HepG2 (cell line): ENCODE results near the gene GOLGA6D. TPM values are rescaled to one million over a fixed set of nuclear protein-coding genes. Genes with fewer than 3 reads are reported as not detected.

ENCODE experiments used
- ARNT2 ChIP-seq: sonication (generic); formaldehyde crosslinking; IDR thresholded peaks from 2 replicates; pipeline ENCODE4 v1.8.0; 2022; ENCODE audit warnings: mild to moderate bottlenecking, low read depth, missing genetic modification reagents, moderate library complexity
- ARNTL ChIP-seq: sonication (generic); formaldehyde crosslinking; IDR thresholded peaks from 2 replicates; pipeline ENCODE4 v1.4.0; 2020; ENCODE audit warnings: mild to moderate bottlenecking, missing genetic modification reagents
- ETV6 ChIP-seq: sonication (generic); formaldehyde crosslinking; conservative IDR thresholded peaks from 2 replicates; pipeline ENCODE4 v1.4.0; 2020; ENCODE audit warnings: missing genetic modification reagents
- GABPB1 ChIP-seq: IDR thresholded peaks from 2 replicates; pipeline ENCODE4 v1.6.1; 2016; ENCODE audit warnings: mild to moderate bottlenecking, missing genetic modification reagents, moderate library complexity, missing compliant biosample characterization
- HNRNPLL ChIP-seq: fragments of 200-400 bp; formaldehyde crosslinking; IDR thresholded peaks from 2 replicates; pipeline ENCODE4 v1.6.1; 2017; ENCODE audit warnings: mild to moderate bottlenecking, low read depth, low read length; ENCODE audit not compliant: poor library complexity, severe bottlenecking
- NCOA5 ChIP-seq: sonication (generic); formaldehyde crosslinking; IDR thresholded peaks from 2 replicates; pipeline ENCODE4 v1.4.0; 2020; ENCODE audit warnings: missing genetic modification reagents
- NFE2L1 ChIP-seq: sonication (generic); formaldehyde crosslinking; IDR thresholded peaks from 2 replicates; pipeline ENCODE4 v1.4.0; 2020; ENCODE audit warnings: missing genetic modification reagents, mild to moderate bottlenecking, borderline replicate concordance
- NR3C1 ChIP-seq: sonication (generic); formaldehyde crosslinking; IDR thresholded peaks from 2 replicates; pipeline ENCODE4 v1.4.0; 2020; ENCODE audit warnings: missing genetic modification reagents
- PHF20 ChIP-seq: sonication (generic); formaldehyde crosslinking; IDR thresholded peaks from 2 replicates; pipeline ENCODE4 v1.5.0; 2020; ENCODE audit warnings: mild to moderate bottlenecking, missing genetic modification reagents
- PHF21A ChIP-seq: sonication (generic); formaldehyde crosslinking; IDR thresholded peaks from 2 replicates; pipeline ENCODE4 v1.5.0; 2020; ENCODE audit warnings: mild to moderate bottlenecking, missing genetic modification reagents
- PPARG ChIP-seq: conservative IDR thresholded peaks from 2 replicates; pipeline ENCODE4 v1.6.1; 2016; ENCODE audit warnings: missing biosample characterization, missing genetic modification reagents
- RELA ChIP-seq: sonication (generic); formaldehyde crosslinking; IDR thresholded peaks from 2 replicates; pipeline ENCODE4 v1.4.0; 2020; ENCODE audit warnings: missing genetic modification reagents
- SP5 ChIP-seq: IDR thresholded peaks from 2 replicates; pipeline ENCODE4 v1.6.1; 2016; ENCODE audit warnings: low read depth, borderline replicate concordance
- ZBTB3 ChIP-seq: sonication (generic); formaldehyde crosslinking; IDR thresholded peaks from 2 replicates; pipeline ENCODE4 v1.4.0; 2020; ENCODE audit warnings: low read depth, mild to moderate bottlenecking, moderate library complexity, missing genetic modification reagents, borderline replicate concordance
- ZFP37 ChIP-seq: sonication (generic); formaldehyde crosslinking; IDR thresholded peaks from 2 replicates; pipeline ENCODE4 v1.4.0; 2020; ENCODE audit warnings: missing genetic modification reagents, borderline replicate concordance
- ZNF101 ChIP-seq: sonication (generic); formaldehyde crosslinking; IDR thresholded peaks from 2 replicates; pipeline ENCODE4 v1.4.0; 2020; ENCODE audit warnings: mild to moderate bottlenecking, low read depth, missing genetic modification reagents, borderline replicate concordance
- ZNF160 ChIP-seq: sonication (generic); formaldehyde crosslinking; IDR thresholded peaks from 2 replicates; pipeline ENCODE4 v1.8.0; 2022; ENCODE audit warnings: mild to moderate bottlenecking, inconsistent platforms, missing genetic modification reagents
- ZNF256 ChIP-seq: sonication (generic); formaldehyde crosslinking; conservative IDR thresholded peaks from 2 replicates; pipeline ENCODE4 v1.4.0; 2020; ENCODE audit warnings: missing genetic modification reagents
- ZNF331 ChIP-seq: sonication (generic); formaldehyde crosslinking; IDR thresholded peaks from 2 replicates; pipeline ENCODE4 v1.4.0; 2020; ENCODE audit warnings: missing genetic modification reagents
- ZNF382 ChIP-seq: sonication (generic); formaldehyde crosslinking; IDR thresholded peaks from 2 replicates; pipeline ENCODE4 v1.5.0; 2020; ENCODE audit warnings: missing genetic modification reagents, mild to moderate bottlenecking, borderline replicate concordance
- ZNF572 ChIP-seq: sonication (generic); formaldehyde crosslinking; IDR thresholded peaks from 2 replicates; pipeline ENCODE4 v1.5.1; 2020; ENCODE audit warnings: mild to moderate bottlenecking, missing genetic modification reagents
- ZNF589 ChIP-seq: sonication (generic); formaldehyde crosslinking; conservative IDR thresholded peaks from 2 replicates; pipeline ENCODE4 v1.8.0; 2022; ENCODE audit warnings: mild to moderate bottlenecking, moderate library complexity, missing genetic modification reagents
- ZNF652 ChIP-seq: IDR thresholded peaks from 2 replicates; pipeline ENCODE4 v1.6.1; 2016; ENCODE audit warnings: low read depth, borderline replicate concordance
- ZNF7 ChIP-seq: IDR thresholded peaks from 2 replicates; pipeline ENCODE4 v1.6.1; 2016; ENCODE audit warnings: missing biosample characterization, missing genetic modification reagents
- ZNF703 ChIP-seq: sonication (generic); formaldehyde crosslinking; IDR thresholded peaks from 2 replicates; pipeline ENCODE4 v1.5.1; 2020; ENCODE audit warnings: missing genetic modification reagents, mild to moderate bottlenecking, moderate library complexity, borderline replicate concordance
- ZNF781 ChIP-seq: sonication (generic); formaldehyde crosslinking; IDR thresholded peaks from 2 replicates; pipeline ENCODE4 v1.5.1; 2020; ENCODE audit warnings: borderline replicate concordance, mild to moderate bottlenecking, missing genetic modification reagents; ENCODE audit errors: not compliant biosample characterization
- ZNF83 ChIP-seq: sonication (generic); formaldehyde crosslinking; IDR thresholded peaks from 2 replicates; pipeline ENCODE4 v1.4.0; 2020; ENCODE audit warnings: missing genetic modification reagents, mild to moderate bottlenecking, borderline replicate concordance
- ZNF879 ChIP-seq: sonication (generic); formaldehyde crosslinking; IDR thresholded peaks from 2 replicates; pipeline ENCODE4 v1.8.1; 2023; ENCODE audit warnings: missing genetic modification reagents
- polyA plus RNA-seq, 8 experiments: library from polyadenylated mRNA; depleted of rRNA in 3 of 8; stranded (reverse) in 7 of 8; unstranded in 1 of 8; fragments of >200 nt; fragmentation: Illumina TruSeq in 4 of 8; extraction: Trizol in 4 of 8; gene quantifications; 2 replicates each; pipeline versions ENCODE4 v1.2.1 to v1.2.3, GENCODE V29; 2011 to 2016; ENCODE audit warnings: low read depth in 4 of 8, missing spikeins in 1 of 8, mixed read lengths in 1 of 8; ENCODE audit not compliant: insufficient read depth in 1 of 8
- total RNA-seq, 5 experiments: library from RNA; depleted of rRNA; stranded (reverse); fragments of >200 nt; fragmentation: Illumina TruSeq; extraction: Trizol; gene quantifications; 2 replicates each; pipeline ENCODE4 v1.2.3, GENCODE V29; 2016; ENCODE audit warnings: low read depth in 1 of 5
- TF ChIP-seq, protein P1 (sequence below): sonication (generic); formaldehyde crosslinking; IDR thresholded peaks from 2 replicates; pipeline ENCODE4 v1.4.0; 2020; ENCODE audit warnings: missing genetic modification reagents
- TF ChIP-seq, protein P2 (sequence below): IDR thresholded peaks from 2 replicates; pipeline ENCODE4 v1.6.1; 2016; ENCODE audit warnings: missing compliant biosample characterization, missing genetic modification reagents, borderline replicate concordance

The GOLGA6D gene
- total and polyA plus RNA-seq, 2 of the 13 experiments (the other 11 are each of a cell fraction or from before 2014, with no cell fraction given) = 0.04 TPM; not detected in 1

DNA sequence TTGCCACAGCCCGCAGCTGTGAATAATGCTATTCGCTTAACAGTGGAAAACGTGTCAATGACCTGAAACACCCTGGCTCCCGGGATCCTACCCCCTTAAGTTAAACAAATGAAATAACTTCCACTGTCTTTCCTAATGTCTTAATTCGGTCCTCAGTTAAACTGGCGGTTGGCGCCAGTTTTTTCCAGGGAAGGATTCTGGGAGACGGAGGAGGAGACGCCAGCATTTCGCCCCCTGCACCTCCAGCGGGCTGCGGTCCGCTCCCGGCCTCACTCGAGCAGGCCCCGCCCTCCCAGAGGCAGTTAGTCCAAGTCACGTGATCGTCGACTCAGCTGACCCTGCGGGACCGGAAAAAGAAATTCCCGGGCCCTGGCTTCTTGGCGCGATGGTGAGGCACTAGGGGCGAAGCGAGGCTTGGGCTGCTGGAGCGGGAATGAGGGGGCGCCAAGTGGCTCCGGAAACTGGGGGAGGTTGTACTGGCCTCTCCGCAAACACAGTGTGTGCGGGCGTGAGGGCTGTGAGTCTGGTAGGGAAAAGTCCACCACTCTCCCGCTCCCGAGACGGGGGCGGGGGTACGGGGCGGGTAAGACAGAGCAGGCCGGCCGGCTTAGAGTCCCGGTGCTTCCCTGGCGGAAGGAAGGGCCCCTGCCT is 53.2 kb downstream of the GOLGA6D start, which contains the start of gene COMMD4 (continued):
- TF ChIP-seq RELA (0 out of 2 replicates have a peak, but pooled peaks have one; percentile 76), HNRNPLL (peak; percentile 56), ZNF703 (CRISPR knock-in tag) (0 out of 2 replicates have a peak, but pooled peaks have one; percentile 57), ZNF589 (CRISPR knock-in tag) (no peak), ETV6 (CRISPR knock-in tag) (peak; percentile 69; the same call in 1 of the 2 replicates), ZNF256 (0 out of 2 replicates have a peak, but pooled peaks have one; percentile 30), ARNTL (peak; percentile 48; the same call in 1 of the 2 replicates), ZNF101 (CRISPR knock-in tag) (no peak), ZNF331 (CRISPR knock-in tag) (peak; percentile 83), ZBTB3 (CRISPR knock-in tag) (0 out of 2 replicates have a peak, but pooled peaks have one; percentile 66), PPARG (CRISPR knock-in tag) (0 out of 2 replicates have a peak, but pooled peaks have one; percentile 28), ZNF160 (CRISPR knock-in tag) (no peak), NFE2L1 (CRISPR knock-in tag) (peak; percentile 34; the same call in 1 of the 2 replicates), GABPB1 (CRISPR knock-in tag) (peak; percentile 98), ZNF652 (CRISPR knock-in tag) (peak; percentile 58; the same call in 1 of the 2 replicates), ZNF781 (CRISPR knock-in tag) (peak; percentile 64), NR3C1 (CRISPR knock-in tag) (no peak), ZFP37 (peak; percentile 67; the same call in 1 of the 2 replicates), SP5 (peak; percentile 57), PHF20 (CRISPR knock-in tag) (peak; percentile 99), NCOA5 (CRISPR knock-in tag) (no peak), ZNF572 (peak; percentile 73; the same call in 1 of the 2 replicates), ZNF83 (CRISPR knock-in tag) (peak; percentile 83; the same call in 1 of the 2 replicates), ZNF382 (CRISPR knock-in tag) (no peak), ZNF7 (CRISPR knock-in tag) (no peak), ZNF879 (CRISPR knock-in tag) (no peak), PHF21A (peak; percentile 93), ARNT2 (peak; percentile 80)
- TF ChIP-seq, protein P1, sequence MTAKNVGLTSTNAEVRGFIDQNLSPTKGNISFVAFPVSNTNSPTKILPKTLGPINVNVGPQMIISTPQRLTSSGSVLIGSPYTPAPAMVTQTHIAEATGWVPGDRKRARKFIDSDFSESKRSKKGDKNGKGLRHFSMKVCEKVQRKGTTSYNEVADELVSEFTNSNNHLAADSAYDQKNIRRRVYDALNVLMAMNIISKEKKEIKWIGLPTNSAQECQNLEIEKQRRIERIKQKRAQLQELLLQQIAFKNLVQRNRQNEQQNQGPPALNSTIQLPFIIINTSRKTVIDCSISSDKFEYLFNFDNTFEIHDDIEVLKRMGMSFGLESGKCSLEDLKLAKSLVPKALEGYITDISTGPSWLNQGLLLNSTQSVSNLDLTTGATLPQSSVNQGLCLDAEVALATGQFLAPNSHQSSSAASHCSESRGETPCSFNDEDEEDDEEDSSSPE (CRISPR knock-in tag) = peak; percentile 98
- TF ChIP-seq, protein P2, sequence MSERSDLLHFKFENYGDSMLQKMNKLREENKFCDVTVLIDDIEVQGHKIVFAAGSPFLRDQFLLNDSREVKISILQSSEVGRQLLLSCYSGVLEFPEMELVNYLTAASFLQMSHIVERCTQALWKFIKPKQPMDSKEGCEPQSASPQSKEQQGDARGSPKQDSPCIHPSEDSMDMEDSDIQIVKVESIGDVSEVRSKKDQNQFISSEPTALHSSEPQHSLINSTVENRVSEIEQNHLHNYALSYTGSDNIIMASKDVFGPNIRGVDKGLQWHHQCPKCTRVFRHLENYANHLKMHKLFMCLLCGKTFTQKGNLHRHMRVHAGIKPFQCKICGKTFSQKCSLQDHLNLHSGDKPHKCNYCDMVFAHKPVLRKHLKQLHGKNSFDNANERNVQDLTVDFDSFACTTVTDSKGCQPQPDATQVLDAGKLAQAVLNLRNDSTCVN (CRISPR knock-in tag) = peak; percentile 65; the same call in 1 of the 2 replicates
